Epithelial cell of prostate (primary cell): ENCODE results near the gene MAMDC4.
"Not testable (repeated sequence)": the region's sequence is repeated elsewhere in the genome, so short reads cannot be mapped to it uniquely, and the experiment has no call there.

Experiments
- DNase-seq: peaks from one replicate; pipeline ENCODE4 v3.0.0-alpha.2; 2011; ENCODE audit warnings: low read depth, low spot score
- H3K27ac ChIP-seq: fragments of 450-650 bp; 2 replicates; pipeline ENCODE4 v1.5.1; 2017; ENCODE audit warnings: mild to moderate bottlenecking

Gene MAMDC4

GRCh38 chr9:136858844-136859757 lies 7.0 kb downstream of the MAMDC4 start:
- DNase-seq = no peak
- no peak overlapping the region for H3K27ac ChIP-seq

DNA sequence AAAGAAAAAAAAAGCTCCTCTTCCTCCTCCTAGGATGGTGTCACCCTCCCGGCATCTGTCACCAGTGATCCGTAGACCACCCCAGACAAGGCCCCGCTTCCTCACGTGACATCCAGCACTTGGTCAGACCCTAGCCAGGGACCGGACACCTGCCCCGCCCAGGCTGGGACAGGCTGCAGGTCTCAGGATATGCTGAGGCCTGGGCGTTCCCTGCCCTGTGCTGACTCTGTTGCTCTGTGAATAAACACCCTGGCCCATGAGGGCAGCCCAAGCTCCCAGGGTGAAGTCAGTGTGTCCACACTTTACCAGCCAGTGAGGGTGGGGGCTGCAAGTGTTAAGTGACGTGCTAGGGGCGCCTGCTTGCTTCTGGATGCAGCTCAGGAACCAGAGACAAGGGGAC lies 8.4 kb downstream of the MAMDC4 start:
- H3K27ac ChIP-seq = no peak overlapping the region
- no peak for DNase-seq

DNA sequence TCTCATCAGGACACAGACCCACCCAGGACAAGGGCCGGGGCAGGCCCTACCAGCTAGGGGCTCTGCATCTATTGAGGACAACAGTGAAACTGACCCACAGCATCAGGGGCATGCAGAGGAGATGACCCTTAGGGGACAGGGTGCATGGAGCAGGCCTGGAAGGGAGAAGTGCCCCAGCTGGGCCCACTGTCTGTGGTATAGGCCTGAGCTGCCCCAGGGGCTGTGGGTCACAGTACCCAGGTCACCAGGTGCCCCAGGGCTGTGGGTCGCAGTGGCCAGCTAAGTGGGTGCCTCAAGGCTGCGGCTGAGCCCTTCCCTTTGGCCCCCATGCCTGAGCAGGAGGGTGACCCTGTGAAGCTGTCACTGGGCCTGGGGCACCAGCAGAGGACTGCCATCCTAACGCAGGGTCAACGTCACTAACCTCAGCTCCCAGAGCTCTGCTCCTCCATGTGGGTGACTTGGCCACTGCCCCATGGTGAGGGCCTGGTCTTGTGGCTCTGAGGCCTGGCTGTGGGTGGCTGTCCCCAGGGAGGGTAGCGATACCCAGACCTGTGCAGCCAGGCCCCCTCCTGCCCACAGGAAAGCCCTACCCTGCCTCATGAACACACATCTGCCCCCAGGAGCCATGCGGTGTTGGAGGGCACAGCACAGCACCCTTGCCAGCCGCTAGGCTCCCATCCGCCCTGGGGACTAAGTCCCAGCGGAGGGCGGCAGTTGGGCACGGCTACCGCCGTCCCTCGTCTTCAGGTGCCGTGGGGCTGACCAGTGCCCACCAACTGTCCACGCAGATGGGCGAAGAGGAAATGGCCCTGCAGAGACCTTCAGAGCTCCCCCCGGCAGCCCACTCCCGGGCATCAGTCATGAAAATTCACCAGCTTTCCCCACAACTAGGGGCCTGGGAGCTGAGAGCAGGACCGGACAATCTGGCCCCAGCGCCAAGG lies 9.1 kb downstream of the MAMDC4 start:
- H3K27ac ChIP-seq = no peak overlapping the region
- DNase-seq = no peak

- DNase-seq = no peak
- H3K27ac ChIP-seq = no peak overlapping the region
Observed at GRCh38 chr9:136861874-136862457, 9.8 kb downstream of the MAMDC4 start.

DNA sequence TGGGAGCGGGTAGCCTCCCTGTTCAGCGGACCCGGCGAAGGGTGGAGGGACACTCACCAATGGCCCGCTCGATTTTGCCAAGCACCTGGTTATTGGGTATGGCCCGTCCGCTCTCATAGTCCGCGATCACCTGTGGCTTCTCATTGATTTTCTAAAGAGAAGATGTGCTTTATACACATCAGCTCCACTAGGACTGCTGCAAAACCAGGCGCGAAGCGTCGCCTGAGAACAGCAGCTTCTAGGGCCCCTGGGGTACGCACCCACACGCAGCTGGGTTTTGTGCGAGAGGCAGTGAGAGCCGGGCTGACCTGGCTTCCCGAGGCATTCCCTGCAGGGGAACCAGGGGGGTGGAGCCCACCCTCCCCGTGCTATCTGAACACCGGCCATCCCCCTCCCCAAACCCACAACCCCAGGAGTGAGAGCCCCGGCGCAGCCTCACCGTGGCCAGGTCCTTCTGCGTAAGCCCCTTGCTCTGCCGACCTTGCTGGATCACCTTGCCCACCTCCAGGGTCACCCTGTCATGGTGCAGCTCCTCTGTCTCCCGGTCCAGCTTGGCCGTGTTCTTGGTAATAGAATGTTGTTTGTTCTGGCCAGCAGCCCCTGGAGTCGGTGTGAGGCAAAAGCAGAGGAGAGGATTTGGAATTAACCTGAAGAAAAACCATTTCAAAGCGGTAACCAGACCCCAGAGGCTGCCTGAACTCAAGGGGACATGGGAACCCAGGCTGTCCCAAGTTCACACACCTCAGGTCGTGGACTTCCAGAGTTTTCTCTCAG lies 10.9 kb downstream of the MAMDC4 start:
- DNase-seq = no peak
- no peak overlapping the region for H3K27ac ChIP-seq

- no peak for DNase-seq
- peak overlapping the region; percentile 60 for H3K27ac ChIP-seq
Observed at GRCh38 chr9:136863623-136864273, 11.6 kb downstream of the MAMDC4 start.

- DNase-seq = no peak
- peak overlapping the region; percentile 60 for H3K27ac ChIP-seq
Observed at GRCh38 chr9:136865041-136865767, 13.1 kb downstream of the MAMDC4 start.

DNA sequence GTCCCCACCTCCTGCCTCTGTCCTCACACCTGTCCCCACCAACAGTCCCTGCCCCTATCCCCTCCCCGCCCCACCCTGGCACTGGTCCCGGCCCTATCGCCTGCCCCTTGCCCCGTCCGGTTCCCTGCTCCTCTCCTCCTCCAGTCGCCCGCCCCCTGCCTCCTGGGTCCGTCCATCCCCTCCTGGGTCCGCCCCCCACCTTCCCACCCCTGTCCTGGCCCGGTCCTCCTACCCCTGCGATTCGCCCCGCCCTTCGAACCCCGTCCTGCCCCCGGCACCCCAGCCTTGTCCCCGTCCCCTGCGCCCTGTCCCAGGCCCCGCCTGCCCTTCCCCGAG lies 13.6 kb downstream of the MAMDC4 start:
- H3K27ac ChIP-seq = peak overlapping the region; percentile 60
- DNase-seq = no peak

- H3K27ac ChIP-seq = peak overlapping the region; percentile 60
- DNase-seq = not testable (repeated sequence)
Observed at GRCh38 chr9:136866898-136867421, 14.8 kb downstream of the MAMDC4 start.

DNA sequence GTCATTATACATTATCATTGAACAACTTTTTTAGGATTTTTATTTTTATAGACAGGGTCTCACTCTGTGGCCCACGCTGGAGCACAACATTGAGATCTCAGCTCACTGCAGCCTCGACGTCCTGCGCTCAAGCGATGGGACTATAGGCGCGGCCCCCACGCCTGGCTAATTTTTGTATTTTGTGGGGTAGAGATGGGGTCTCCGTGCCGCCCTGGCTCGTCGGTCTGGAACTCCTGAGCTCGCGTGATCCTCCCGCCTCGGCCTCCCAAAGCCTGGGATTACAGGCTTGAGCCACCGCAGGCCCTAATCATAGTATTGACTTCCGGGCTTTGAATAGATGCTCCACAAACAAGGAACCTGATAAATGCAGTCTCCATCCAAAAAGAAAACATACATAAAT lies 15.3 kb downstream of the MAMDC4 start:
- H3K27ac ChIP-seq = no peak overlapping the region
- no peak for DNase-seq

DNA sequence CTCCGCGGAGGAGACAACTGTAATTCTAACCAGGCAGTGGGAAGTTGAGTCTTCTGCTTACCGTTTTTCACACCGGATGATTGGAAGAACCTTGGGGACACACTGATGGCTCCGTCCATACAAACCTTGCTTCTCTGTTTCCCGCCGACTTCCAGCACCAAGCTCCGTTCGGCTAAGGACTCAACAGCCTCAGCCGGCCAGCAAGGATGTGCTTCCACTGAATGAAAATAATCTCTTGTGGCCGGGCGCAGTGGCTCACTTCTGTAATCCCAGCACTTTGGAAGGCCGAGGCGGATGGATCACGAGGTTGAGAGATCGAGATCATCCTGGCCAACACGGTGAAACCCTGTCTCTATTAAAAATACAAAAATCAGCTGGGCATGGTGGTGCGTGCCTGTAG lies 15.8 kb downstream of the MAMDC4 start:
- no peak overlapping the region for H3K27ac ChIP-seq
- DNase-seq = no peak

DNA sequence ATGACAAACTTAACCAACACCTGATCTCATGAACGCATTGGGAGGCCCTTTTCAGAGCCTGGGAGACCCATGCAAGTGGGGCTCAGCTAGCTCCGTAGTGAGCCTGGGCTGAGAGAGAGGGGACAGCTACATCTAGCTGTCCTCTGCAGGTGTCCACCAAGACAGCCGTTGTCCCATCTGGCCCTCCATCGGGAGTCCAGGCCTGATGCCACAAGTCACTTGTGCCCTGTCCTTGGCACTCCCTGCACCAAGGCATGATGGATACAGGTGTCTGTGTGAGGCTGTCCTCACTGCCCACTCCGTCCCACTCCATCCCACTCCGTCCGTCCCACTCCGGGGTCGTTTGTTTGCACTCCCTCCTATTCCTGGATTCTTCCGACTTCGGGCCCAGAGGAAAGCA lies 16.5 kb downstream of the MAMDC4 start:
- H3K27ac ChIP-seq = no peak overlapping the region

DNA sequence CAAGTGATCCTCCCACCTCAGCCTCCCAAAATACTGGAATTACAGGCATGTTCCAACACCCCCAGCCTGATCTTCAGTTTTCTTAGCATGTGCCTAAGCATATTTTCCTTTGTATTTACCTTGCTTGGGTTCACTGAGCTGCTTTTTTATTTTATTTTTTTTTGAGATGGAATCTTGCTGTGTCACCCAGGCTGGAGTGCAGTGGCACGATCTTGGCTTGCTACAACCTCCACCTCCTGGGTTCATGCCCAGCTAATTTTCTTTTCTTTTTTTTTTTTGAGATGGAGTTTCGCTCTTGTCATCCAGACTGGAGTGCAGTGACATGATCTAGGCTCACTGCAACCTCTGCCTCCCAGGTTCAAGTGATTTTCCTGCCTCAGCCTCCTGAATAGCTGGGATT lies 17.5 kb downstream of the MAMDC4 start:
- H3K27ac ChIP-seq, DNase-seq: not testable (repeated sequence)

More for the DNA sequence above, 16.5 kb downstream of the MAMDC4 start:
- DNase-seq = no peak

- no peak overlapping the region for H3K27ac ChIP-seq
- DNase-seq = no peak
Observed at GRCh38 chr9:136875155-136875554, 23.0 kb downstream of the MAMDC4 start.

DNA sequence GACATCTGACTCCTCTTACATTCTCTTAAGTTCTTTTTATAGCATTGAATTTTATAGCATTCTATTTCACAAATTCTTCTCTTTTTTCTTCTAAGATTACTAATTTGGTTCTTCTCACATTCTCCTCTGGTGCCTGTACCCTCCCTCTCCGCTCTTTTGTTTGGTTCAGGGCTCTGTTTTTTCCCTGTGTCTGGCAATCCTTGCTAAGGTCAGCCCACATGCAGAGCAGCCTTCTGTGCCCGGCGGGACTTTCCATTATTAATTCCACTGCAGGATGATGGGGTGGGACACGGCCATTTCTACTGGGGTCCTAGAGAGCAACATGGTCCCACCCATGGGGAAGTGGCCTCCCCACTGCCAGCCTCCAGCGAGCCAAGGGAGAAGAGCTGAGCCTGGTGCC lies 24.3 kb downstream of the MAMDC4 start:
- DNase-seq = no peak
- H3K27ac ChIP-seq = no peak overlapping the region

- DNase-seq = no peak
- no peak overlapping the region for H3K27ac ChIP-seq
Observed at GRCh38 chr9:136880651-136881050, 28.5 kb downstream of the MAMDC4 start.

DNA sequence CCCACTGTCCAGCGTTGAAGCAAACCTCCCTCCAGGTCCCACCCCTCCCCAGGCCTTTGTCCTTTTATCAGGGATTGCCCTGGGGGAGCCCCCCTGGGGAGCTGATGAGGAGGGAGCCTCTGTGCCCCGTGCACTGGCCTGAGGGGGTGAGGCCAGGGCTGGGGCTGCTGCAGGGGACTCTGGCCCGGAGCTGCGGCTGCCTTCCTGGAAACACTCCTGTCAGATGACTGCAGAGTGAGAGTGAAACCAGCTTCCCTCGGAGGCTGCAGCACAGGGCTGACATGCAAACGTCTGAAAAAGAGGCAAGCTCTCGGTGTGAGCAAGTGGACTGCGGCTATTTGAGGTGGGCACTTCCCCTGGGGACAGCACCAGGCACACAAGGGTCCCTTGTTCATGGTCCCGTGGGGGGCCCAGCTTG lies 29.6 kb downstream of the MAMDC4 start:
- DNase-seq = no peak
- no peak overlapping the region for H3K27ac ChIP-seq

- peak; percentile 79 for DNase-seq
Observed at GRCh38 chr9:136882109-136882946, 30.2 kb downstream of the MAMDC4 start.

More at GRCh38 chr9:136882109-136882946, 30.2 kb downstream of the MAMDC4 start:
- peak overlapping the region; percentile 20 for H3K27ac ChIP-seq
